A673 (cell line): ENCODE measurements around the gene ADAMTS2. TPM values are rescaled to one million over a fixed set of nuclear protein-coding genes. Genes with fewer than 3 reads are reported as not detected.

ENCODE experiments used
- BruUV-seq: library from RNA; stranded (reverse); fragments of 400-500 nt; replicated peaks from 2 replicates; lab custom pipeline; 2021; lab: Mats Ljungman, UMichigan
- CTCF ChIA-PET: fragments of 300-600 bp; sonication (Branson Sonifier 250); formaldehyde crosslinking; loops from one replicate; lab custom pipeline; 2022; ENCODE audit warnings: antibody characterized with exemption; lab: Charles Lee
- POLR2A ChIA-PET: fragments of 300-600 bp; sonication (Branson Sonifier 250); formaldehyde crosslinking; loops from one replicate; lab custom pipeline; 2022; ENCODE audit warnings: antibody characterized with exemption; ENCODE audit not compliant: low non-redundant PET; lab: Charles Lee
- DNase-seq: peaks from one replicate; pipeline ENCODE4 v3.0.0-alpha.2; 2015; ENCODE audit warnings: low spot score
- H3K27ac ChIP-seq: fragments of 200-600 bp; sonication (generic); 2 replicates; pipeline ENCODE4 v1.5.1; 2016; ENCODE audit warnings: mixed run types, low read depth, mild to moderate bottlenecking, mixed read lengths, antibody characterized with exemption, low read length; ENCODE audit not compliant: poor library complexity, severe bottlenecking
- H3K27me3 ChIP-seq: fragments of 200-600 bp; sonication (generic); replicated peaks from 2 replicates; pipeline ENCODE4 v1.6.1; 2017; ENCODE audit warnings: mixed run types, low read depth, mild to moderate bottlenecking, mixed read lengths, antibody characterized with exemption, low read length; ENCODE audit not compliant: insufficient read depth, poor library complexity
- H3K36me3 ChIP-seq: fragments of 200-600 bp; sonication (generic); 2 replicates; pipeline ENCODE4 v1.6.1; 2016; ENCODE audit warnings: mixed run types, mild to moderate bottlenecking, mixed read lengths, antibody characterized with exemption, low read length; ENCODE audit not compliant: insufficient read depth, poor library complexity, severe bottlenecking
- H3K4me1 ChIP-seq: fragments of 200-600 bp; sonication (generic); 2 replicates; pipeline ENCODE4 v1.6.1; 2017; ENCODE audit warnings: mixed run types, mild to moderate bottlenecking, mixed read lengths, antibody characterized with exemption, low read length; ENCODE audit not compliant: insufficient read depth, poor library complexity, severe bottlenecking
- H3K4me3 ChIP-seq: fragments of 200-600 bp; sonication (generic); 2 replicates; pipeline ENCODE4 v1.5.1; 2016; ENCODE audit warnings: low read depth, mixed run types, mild to moderate bottlenecking, mixed read lengths, low read length; ENCODE audit not compliant: poor library complexity, severe bottlenecking
- H3K9me3 ChIP-seq: fragments of 200-600 bp; sonication (generic); 2 replicates; pipeline ENCODE4 v1.6.1; 2016; ENCODE audit warnings: mixed run types, low read depth, mild to moderate bottlenecking, mixed read lengths, antibody characterized with exemption, low read length; ENCODE audit not compliant: poor library complexity, severe bottlenecking
- CTCF ChIP-seq: fragments of 300-800, 200-600 bp; sonication (generic); conservative IDR thresholded peaks from 2 replicates; pipeline ENCODE4 v1.5.1; 2017; ENCODE audit warnings: low read depth, mild to moderate bottlenecking, antibody characterized with exemption, low read length, moderate library complexity, mixed read lengths
- EZH2 ChIP-seq: fragments of 200-600 bp; sonication (generic); IDR thresholded peaks from 2 replicates; pipeline ENCODE4 v1.6.1; 2017; ENCODE audit warnings: borderline replicate concordance, low read depth, mild to moderate bottlenecking, mixed read lengths, antibody characterized with exemption, low read length; ENCODE audit not compliant: poor library complexity, severe bottlenecking
- intact Hi-C: fragments of 100-400 bp; cut with micrococcal nuclease; formaldehyde crosslinking; loops from one replicate; pipeline ENCODE4 v1.10.0; 2022; ENCODE audit not compliant: unreplicated experiment
- total RNA-seq: library from RNA; stranded (reverse); gene quantifications from 2 replicates; pipeline ENCODE4 v1.2.3, GENCODE V29; 2021

ADAMTS2 gene
- total RNA-seq, 1 experiment from 2014 or later, result 0.39 TPM

- CTCF ChIA-PET, result no interaction called here
- H3K27ac ChIP-seq, result no peak overlapping the region
Measured at GRCh38 chr5:179275941-179276837, 69.1 kb downstream of the ADAMTS2 start.

DNA sequence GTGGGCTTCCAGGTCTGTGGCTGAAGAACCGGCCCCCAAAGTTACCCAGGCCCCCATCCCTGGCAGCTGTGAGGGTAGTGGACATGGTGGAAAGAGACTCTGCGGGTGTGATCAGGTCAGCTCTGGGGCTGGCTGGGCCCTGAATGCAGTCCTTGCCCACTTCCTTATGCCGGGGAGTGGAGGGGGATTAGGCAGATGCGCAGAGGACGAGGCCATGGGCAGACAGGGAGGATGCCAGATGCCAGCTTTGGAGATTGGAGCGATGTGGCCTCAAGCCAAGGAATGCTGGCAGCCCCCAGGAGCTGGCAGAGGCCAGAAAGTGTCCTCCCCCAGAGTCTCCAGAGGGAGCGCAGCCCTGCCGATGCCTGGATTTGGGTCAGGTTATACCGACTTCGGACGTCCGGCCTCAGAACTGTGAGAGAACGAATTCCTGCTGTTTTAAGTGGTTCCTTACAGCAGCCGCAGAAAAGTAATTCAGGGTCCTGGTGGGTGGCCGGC lies 69.8 kb downstream of the ADAMTS2 start:
- DNase-seq, result no peak
- BruUV-seq, result no TSS peak
- Histone ChIP-seq H3K27me3 (no peaks in the 10 kb centered on the region), H3K9me3 (no peaks in the 10 kb centered on the region), H3K36me3 (no peaks in the 10 kb centered on the region), H3K4me1 (no peaks in the 10 kb centered on the region), H3K27ac (no peak overlapping the region), H3K4me3 (no peak overlapping the region)
- ChIA-PET CTCF (no interaction called here), POLR2A (no interaction called here)
- no peak for TF ChIP-seq EZH2
- no peak for TF ChIP-seq CTCF
- intact Hi-C loops, result no loop called here

More at GRCh38 chr5:179275941-179276837, 69.1 kb downstream of the ADAMTS2 start:
- POLR2A ChIA-PET, result no interaction called here
- DNase-seq, result no peak
- H3K27me3 ChIP-seq, result no peaks in the 10 kb centered on the region
- H3K36me3 ChIP-seq, result no peaks in the 10 kb centered on the region
- no TSS peak for BruUV-seq
- intact Hi-C loops, result no loop called here
- no peak overlapping the region for H3K4me3 ChIP-seq
- TF ChIP-seq CTCF (no peak), EZH2 (no peak)
- H3K4me1 ChIP-seq, result no peaks in the 10 kb centered on the region
- no peaks in the 10 kb centered on the region for H3K9me3 ChIP-seq

DNA sequence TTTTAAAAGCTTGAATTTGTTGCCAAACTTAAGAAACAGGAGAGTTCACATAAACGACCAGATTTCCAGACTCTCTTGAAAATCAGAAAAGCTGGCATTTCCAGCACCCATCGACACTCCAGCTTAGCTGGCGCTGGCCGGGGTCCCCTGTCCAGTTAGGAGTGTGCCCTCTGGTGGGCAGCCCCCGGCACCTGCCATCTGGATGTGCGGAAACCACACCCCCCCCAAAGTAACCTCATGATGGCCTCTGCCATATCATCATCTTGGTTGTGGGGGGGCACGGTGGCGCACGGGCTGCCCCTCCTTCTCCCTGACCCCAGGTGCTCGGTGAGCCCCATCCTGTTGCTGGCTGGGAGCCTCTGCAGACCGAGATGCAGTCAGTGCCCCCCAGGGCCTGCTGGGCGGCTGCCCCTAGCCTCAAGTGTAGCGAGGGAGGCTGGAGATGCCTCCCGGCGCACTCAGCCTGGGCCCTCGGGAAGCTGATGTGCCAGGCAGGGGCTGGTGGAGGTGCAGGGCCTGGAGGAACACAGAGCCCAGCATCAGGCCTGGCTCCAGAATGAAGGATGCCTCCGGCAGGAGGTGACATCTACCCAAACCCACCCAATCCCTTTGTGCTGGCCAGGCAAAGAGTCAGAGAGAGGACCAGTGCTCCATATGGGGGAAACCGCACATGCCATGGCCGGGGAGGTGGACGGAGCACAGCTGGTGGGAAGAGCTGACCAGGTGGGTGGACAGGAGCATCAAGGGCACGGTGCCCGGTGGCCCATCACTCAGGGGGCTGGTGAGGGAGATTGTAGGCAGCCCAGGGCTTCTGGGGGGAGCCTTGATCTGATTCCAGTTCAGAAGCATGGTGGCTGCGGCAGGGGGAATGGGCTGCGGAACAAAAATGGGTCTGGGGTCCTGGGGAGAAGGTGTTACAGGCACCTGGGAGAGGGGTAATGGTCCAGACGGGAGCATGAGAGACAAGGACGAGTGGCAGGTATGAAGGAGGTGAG lies 70.6 kb downstream of the ADAMTS2 start:
- ChIA-PET CTCF (no interaction called here), POLR2A (no interaction called here)
- DNase-seq, result no peak
- no peak for TF ChIP-seq EZH2
- TF ChIP-seq CTCF, result peak; percentile 24; the same call in 1 of the 2 replicates
- no peak overlapping the region for H3K27ac ChIP-seq
- intact Hi-C loops, result no loop called here
- BruUV-seq, result no TSS peak
- H3K4me3 ChIP-seq, result no peak overlapping the region
- no peaks in the 10 kb centered on the region for H3K36me3 ChIP-seq
- no peaks in the 10 kb centered on the region for H3K4me1 ChIP-seq
- no peaks in the 10 kb centered on the region for H3K9me3 ChIP-seq
- H3K27me3 ChIP-seq, result no peaks in the 10 kb centered on the region
